IPS-NIHi7 (cell line): Measurements from ENCODE around the gene AGBL1.
A peak's percentile ranks its signal among the peaks of the same experiment; 100 is the strongest.

Source experiments
- DNase-seq: peaks from one replicate; pipeline ENCODE4 v3.0.0; 2012; ENCODE audit warnings: mixed read lengths; ENCODE audit errors: extremely low spot score

Gene AGBL1

DNA sequence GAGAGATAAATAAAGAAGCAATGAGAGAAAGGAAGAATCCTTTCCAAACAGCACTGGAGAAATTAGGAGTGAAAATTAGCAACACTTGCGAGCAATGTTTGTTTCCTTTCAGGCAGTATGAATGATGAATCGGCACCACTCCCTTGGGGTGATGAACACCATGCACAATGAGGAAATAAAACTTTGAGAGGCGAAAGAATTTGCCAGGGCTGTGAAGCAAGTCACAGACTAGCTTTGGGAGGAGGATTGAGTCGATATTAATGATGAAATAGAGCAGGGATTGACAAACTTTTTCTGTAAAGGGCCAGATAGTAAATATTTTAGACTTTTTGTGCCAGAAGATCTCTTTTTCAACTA lies 237.7 kb downstream of the AGBL1 start:
- DNase-seq = no peak

DNA sequence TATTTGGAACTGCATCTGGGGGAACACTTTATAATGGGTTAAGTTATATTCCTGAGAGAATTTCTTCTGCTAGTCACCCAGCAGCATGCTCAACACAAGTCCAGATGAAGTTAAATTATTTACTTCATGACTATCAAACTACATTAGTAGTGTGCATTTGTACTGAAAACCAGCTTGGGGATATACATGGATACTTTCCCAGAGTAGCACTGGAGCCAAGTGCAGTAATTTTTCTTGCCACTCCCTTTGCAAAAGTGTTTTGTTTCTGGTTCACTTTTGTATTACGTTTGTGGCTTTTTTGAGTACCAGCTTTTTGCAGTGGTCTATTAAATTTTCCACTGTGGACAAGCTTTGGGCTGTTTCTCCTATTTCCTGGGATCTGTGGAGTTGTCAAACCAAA lies 243.0 kb downstream of the AGBL1 start:
- no peak for DNase-seq

DNA sequence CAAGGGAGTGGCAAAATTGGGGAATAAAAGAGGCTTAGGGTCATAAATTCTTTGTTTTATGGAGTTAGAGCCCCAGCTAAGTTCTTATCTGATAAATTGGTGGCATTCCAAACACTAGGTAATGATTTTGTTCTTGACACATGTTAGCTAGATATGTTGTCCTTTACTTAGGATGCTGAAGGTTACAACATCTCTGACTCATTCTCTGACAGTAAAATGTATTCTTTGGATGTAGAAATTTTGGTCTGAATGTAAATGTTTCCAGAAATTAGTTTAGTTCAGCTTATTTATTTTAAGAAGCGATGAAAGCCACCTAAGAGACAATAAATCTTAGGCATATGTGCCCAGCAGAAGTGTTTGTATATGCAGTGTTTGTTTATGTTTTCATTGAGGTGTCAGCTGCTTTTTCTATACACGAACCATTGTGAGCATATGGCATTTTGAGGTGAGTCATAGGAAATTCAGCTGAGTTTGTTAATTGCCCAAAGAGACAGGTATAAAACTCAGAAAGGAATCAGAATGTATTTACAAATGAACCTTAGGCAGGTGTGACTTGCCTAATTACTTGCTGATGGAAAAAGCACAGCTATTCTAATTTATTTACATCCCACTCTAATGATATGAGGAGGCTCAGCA lies 247.7 kb downstream of the AGBL1 start:
- DNase-seq = no peak

DNA sequence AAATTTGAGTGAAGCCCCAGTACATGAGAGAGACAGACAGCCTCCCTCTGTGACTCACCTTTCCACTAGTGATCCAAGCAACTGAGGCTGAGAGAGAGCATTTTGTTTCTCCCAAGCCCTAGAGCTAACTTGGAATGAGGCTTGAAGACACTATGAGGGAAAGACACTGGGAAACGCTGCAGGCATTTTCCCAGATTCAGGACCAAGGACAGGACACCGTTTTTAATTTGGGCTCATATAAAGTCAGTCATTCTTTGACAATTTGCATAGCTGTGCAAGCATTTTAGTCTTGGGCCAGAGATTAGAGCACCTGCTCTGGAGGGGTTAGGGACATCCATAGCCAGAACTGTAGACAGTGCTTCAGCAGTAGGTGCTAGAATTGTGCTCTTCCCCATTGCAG lies 249.0 kb downstream of the AGBL1 start:
- no peak for DNase-seq

DNA sequence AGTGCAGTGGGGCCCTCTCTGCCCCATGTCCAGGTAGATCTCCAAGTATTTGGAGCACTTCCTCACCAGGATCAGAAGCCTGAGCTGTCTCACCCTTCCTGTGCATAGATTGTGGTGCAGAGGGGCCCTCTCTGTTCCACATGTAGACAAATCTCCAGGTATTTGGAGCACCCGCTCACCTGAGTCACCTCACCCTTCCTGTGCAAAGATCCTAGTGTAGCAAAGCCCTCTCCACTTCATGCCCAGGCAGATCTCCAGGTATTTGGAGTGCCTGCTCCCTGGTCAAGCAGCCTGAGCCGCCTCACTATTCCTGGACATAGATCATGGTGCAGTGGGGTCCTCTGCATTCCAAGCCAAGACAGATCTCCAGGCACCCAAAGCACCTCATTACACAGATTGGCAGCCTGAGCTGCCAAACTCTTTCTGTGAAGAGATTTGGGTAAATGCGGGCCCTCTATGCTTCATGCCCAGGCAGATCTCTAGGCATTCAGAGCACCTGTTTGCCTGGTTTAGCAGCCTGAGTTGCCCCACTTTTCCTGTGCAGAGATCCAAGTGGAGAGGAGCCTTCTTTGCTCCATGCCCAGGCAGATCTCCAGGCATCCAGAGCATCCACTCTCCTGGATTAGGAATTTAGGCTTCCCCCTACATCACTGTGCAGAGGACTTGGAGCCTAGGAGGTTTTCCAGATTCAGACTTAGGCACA lies 249.8 kb downstream of the AGBL1 start:
- DNase-seq = no peak

DNA sequence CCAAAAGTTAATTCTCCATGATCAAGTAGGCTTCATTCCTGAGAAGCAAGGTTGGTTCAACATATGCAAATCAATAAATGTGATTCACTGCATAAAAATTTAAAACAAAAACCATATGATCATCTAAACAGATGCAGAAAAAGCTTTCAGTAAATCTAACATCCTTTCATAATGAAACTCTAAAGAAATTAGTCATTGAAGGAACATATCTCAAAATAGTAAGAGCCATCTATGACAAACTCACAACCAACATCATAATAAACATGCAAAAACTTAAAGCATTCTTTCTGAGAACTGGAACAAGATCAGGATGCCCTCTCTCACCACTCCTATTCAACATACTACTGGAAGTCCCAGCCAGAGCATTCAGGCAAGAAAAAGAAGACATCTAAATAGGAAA lies 254.1 kb downstream of the AGBL1 start:
- no peak for DNase-seq

- no peak for DNase-seq
Measured at GRCh38 chr15:86336051-86336788, 256.5 kb downstream of the AGBL1 start.

GRCh38 chr15:86337071-86337470 lies 257.4 kb downstream of the AGBL1 start:
- no peak for DNase-seq

DNA sequence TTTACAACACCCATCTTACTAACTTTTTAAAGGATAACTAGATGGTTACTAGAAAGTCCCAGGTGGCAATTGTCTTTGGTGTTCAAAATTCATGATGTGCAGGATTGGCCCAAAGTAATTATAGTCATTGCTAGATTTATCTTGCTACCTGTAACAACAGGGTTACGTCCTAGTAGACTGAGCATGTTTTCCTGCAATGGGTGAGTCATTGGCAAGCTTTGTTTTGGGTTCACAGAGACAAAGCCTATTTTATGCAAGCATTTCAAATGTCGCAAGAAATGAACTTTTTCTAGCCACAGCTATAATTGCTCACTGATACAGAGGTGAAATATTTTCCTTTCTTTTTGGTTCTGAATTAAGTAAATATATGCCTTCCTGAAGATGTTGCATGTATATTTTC lies 267.6 kb downstream of the AGBL1 start:
- DNase-seq = no peak

DNA sequence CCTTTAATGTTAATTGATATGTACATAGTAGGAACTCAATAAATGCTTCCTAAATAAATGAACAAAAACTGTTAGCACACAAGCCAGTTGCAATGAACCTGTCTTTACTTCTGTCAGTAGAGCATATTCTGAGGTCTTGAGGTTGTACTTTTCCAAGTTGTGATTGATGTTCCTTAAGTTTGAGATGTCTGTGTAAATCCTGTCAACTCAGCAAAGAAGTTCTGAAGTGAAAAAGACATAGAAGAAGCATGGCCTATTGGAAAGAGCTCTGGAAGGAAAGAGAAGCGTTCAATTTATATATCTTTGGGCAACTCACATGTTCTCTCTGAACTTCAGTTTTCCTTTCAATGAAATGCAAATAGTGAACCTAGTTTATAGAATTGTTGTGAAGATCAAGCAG lies 269.9 kb downstream of the AGBL1 start:
- DNase-seq = no peak

GRCh38 chr15:86353213-86353612 lies 273.5 kb downstream of the AGBL1 start:
- no peak for DNase-seq

DNA sequence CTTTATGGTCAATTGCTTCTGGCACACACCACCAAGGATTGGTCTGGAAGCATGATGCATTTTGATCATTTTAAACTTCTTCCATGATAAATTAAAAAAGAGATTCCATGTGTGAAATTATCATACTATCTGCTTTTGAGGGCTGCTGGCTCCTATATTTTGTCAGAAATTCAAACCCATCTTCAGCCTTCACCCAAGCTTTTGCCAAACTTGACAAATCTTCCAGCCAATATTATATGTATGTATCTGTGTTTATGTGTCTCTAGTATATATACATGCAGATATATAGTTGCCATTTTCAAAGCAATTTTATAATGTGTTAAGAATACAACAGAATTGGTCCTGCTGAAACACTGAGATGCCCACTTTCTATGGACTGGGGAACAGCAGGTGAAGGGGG lies 275.7 kb downstream of the AGBL1 start:
- no peak for DNase-seq

DNA sequence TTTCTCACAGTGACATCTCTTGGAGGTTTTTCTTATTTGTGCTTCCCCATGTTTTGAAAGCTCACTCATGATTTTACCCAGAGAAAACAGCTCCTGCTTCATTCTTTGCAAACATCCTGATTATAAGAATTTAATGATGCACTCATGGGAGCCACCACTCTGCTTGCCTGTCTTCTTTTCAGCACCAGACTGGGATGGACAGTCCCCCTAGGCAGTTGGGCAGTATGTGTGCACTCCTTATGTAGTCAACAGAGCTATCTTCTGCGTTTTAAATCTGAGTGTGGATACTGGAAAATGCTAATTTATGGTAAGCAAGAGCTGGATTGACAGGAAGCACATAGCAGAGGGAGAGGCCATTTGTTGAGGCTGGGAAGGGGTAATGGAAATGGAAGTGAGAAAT lies 276.1 kb downstream of the AGBL1 start:
- peak; percentile 45 for DNase-seq

DNA sequence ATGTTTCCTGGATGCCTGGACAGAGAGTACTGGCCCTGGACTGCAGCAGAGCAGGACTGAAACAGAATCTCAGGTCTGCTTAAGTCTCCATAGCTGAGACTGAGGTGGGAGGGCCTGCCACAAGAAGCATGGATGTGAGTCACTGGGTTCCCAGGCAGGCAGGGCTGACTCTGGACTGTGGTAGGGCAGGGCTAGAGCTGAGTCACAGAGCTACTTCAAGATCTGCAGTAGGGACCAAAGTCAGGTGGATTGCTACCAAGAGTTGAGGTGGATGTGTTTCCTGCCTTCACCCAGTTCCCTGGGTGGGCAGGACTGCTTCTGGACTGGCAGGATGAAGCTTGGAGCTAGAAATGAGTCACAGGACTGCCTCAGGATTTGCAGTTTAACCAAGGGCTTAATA lies 282.9 kb downstream of the AGBL1 start:
- peak; percentile 18 for DNase-seq

GRCh38 chr15:86373147-86373546 lies 293.5 kb downstream of the AGBL1 start:
- no peak for DNase-seq

- DNase-seq = no peak
Measured at GRCh38 chr15:86375733-86376280, 296.1 kb downstream of the AGBL1 start.

- no peak for DNase-seq
Measured at GRCh38 chr15:86377914-86378313, 298.2 kb downstream of the AGBL1 start.

- no peak for DNase-seq
Measured at GRCh38 chr15:86382341-86382740, 302.7 kb downstream of the AGBL1 start.

- DNase-seq = no peak
Measured at GRCh38 chr15:86383611-86384010, 303.9 kb downstream of the AGBL1 start.

- no peak for DNase-seq
Measured at GRCh38 chr15:86384186-86384585, 304.5 kb downstream of the AGBL1 start.

- no peak for DNase-seq
Measured at GRCh38 chr15:86392296-86392695, 312.6 kb downstream of the AGBL1 start.

DNA sequence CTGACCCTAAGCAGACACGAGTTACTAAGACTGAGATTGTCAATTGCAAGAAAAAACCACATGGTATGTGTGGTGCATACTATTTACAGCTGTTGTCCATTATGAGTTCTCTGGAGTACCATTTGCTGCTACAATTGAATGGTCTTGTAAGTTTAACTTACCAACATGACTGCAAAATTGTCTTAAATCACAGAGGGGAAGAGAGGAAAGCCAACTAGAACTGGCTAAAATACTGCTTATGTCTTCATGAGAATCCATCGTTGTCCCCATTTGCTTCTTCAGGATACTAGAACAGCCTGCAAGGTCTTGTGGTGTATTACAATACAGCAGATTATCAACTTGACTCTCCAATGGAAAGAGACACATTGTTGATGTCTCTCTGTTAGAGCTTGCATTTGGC lies 313.2 kb downstream of the AGBL1 start:
- no peak for DNase-seq

- DNase-seq = no peak
Measured at GRCh38 chr15:86394866-86395265, 315.2 kb downstream of the AGBL1 start.
